OCI-LY1 (cell line): ENCODE results near the gene BMPR1A.

Experiments
- H2AFZ ChIP-seq: fragments of 200-600 bp; sonication (generic), shearing (Covaris generic); 2 replicates; pipeline ENCODE4 v1.6.0; 2014; ENCODE audit warnings: antibody characterized with exemption, mild to moderate bottlenecking, low read length
- H3F3A ChIP-seq: fragments of 200-600 bp; sonication (generic), shearing (Covaris generic); 2 replicates; pipeline ENCODE4 v1.6.0; 2014; ENCODE audit warnings: mild to moderate bottlenecking, antibody characterized with exemption, low read length, moderate library complexity; ENCODE audit not compliant: insufficient read depth
- H3K27ac ChIP-seq: fragments of 200-600 bp; sonication (generic); 2 replicates; pipeline ENCODE4 v1.5.1; 2014; ENCODE audit warnings: low read length, mixed run types, mild to moderate bottlenecking, low read depth; ENCODE audit not compliant: poor library complexity, severe bottlenecking
- H3K27me3 ChIP-seq: fragments of 200-600 bp; sonication (generic); 2 replicates; pipeline ENCODE4 v1.6.0; 2014; ENCODE audit warnings: antibody characterized with exemption, mild to moderate bottlenecking, low read length, moderate library complexity; ENCODE audit not compliant: insufficient read depth
- H3K36me3 ChIP-seq: fragments of 200-600 bp; sonication (generic); 2 replicates; pipeline ENCODE4 v1.6.1; 2014; ENCODE audit warnings: mild to moderate bottlenecking, antibody characterized with exemption, low read length, moderate library complexity, mixed read lengths; ENCODE audit not compliant: insufficient read depth
- H3K4me1 ChIP-seq: fragments of 200-600 bp; sonication (generic); 2 replicates; pipeline ENCODE4 v1.5.1; 2014; ENCODE audit warnings: mild to moderate bottlenecking, low read length, moderate library complexity; ENCODE audit not compliant: insufficient read depth, severe bottlenecking
- H3K4me2 ChIP-seq: fragments of 200-600 bp; sonication (generic), shearing (Covaris generic); 2 replicates; pipeline ENCODE4 v1.6.1; 2014; ENCODE audit warnings: low read length
- H3K4me3 ChIP-seq: fragments of 200-600 bp; sonication (generic); 2 replicates; pipeline ENCODE4 v1.5.1; 2014; ENCODE audit warnings: low read length, low read depth, mild to moderate bottlenecking, mixed read lengths; ENCODE audit not compliant: poor library complexity, severe bottlenecking
- H3K79me2 ChIP-seq: fragments of 200-600 bp; shearing (Covaris generic); 2 replicates; pipeline ENCODE4 v1.6.1; 2016; ENCODE audit warnings: mixed run types, low read length, mixed read lengths; ENCODE audit not compliant: insufficient read depth
- H3K9ac ChIP-seq: fragments of 200-600 bp; sonication (generic), shearing (Covaris generic); 2 replicates; pipeline ENCODE4 v1.6.1; 2014; ENCODE audit warnings: mild to moderate bottlenecking, low read length, mixed read lengths
- H3K9me2 ChIP-seq: fragments of 200-600 bp; sonication (generic), shearing (Covaris generic); 2 replicates; pipeline ENCODE4 v1.6.1; 2014; ENCODE audit warnings: low read depth, mild to moderate bottlenecking, low read length, mixed read lengths
- H3K9me3 ChIP-seq: fragments of 200-600 bp; shearing (Covaris generic); 2 replicates; pipeline ENCODE4 v1.6.1; 2014; ENCODE audit warnings: low read length, mixed read lengths
- H4K20me1 ChIP-seq: fragments of 200-600 bp; sonication (generic), shearing (Covaris generic); 2 replicates; pipeline ENCODE4 v1.6.0; 2016; ENCODE audit warnings: mild to moderate bottlenecking, low read length; ENCODE audit not compliant: insufficient read depth
- EZH2 ChIP-seq: fragments of 200-600 bp; sonication (generic), shearing (Covaris generic); IDR thresholded peaks from 2 replicates; pipeline ENCODE4 v1.8.0; 2017; ENCODE audit warnings: borderline replicate concordance, mixed run types, mild to moderate bottlenecking, antibody characterized with exemption, low read length, moderate library complexity, mixed read lengths
- TF ChIP-seq, protein P1 (sequence below): fragments of 200-600 bp; sonication (generic), shearing (Covaris generic); IDR thresholded peaks from 2 replicates; pipeline ENCODE4 v1.5.1; 2017; ENCODE audit warnings: mild to moderate bottlenecking, antibody characterized with exemption, low read length, moderate library complexity, mixed read lengths

BMPR1A gene

DNA sequence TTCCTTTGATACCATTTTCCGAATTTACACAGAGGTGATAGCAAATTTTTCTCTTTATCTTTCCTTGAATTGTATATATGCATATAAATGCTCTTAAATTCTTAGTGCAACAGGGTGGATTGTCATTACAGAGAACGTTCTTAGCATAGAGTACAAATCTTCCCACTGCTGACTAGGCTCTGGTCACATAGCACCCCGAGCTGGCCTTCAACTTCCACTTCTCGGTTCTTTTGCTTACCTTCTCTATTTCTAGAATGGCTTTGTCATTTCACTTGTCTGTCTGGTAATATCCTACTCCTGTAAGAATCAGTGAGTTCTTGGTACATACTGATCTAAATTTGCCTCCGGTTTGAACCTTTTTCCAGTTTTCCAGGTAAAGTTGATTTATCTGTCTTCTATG, 225.3 kb downstream of the BMPR1A start:
- Histone ChIP-seq H4K20me1 (no peaks in the 10 kb centered on the region), H3K9ac (no peak overlapping the region), H3K27me3 (no peaks in the 10 kb centered on the region), H3F3A (no peaks in the 10 kb centered on the region), H3K79me2 (no peaks in the 10 kb centered on the region), H3K4me3 (no peak overlapping the region), H2AFZ (no peak overlapping the region), H3K27ac (no peak overlapping the region), H3K4me1 (no peaks in the 10 kb centered on the region), H3K4me2 (no peak overlapping the region), H3K36me3 (no peaks in the 10 kb centered on the region), H3K9me2 (no peaks in the 10 kb centered on the region), H3K9me3 (no peaks in the 10 kb centered on the region)
- TF ChIP-seq, protein P1, sequence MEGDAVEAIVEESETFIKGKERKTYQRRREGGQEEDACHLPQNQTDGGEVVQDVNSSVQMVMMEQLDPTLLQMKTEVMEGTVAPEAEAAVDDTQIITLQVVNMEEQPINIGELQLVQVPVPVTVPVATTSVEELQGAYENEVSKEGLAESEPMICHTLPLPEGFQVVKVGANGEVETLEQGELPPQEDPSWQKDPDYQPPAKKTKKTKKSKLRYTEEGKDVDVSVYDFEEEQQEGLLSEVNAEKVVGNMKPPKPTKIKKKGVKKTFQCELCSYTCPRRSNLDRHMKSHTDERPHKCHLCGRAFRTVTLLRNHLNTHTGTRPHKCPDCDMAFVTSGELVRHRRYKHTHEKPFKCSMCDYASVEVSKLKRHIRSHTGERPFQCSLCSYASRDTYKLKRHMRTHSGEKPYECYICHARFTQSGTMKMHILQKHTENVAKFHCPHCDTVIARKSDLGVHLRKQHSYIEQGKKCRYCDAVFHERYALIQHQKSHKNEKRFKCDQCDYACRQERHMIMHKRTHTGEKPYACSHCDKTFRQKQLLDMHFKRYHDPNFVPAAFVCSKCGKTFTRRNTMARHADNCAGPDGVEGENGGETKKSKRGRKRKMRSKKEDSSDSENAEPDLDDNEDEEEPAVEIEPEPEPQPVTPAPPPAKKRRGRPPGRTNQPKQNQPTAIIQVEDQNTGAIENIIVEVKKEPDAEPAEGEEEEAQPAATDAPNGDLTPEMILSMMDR = no peak
- no peak for TF ChIP-seq EZH2
